GM18519 (cell line): ENCODE measurements around the gene MSMP.

Experiments used
- ATAC-seq: cut with Tn5 transposase; IDR thresholded peaks from one replicate; pipeline ENCODE4 v1.9.1; 2021; ENCODE audit warnings: mild to moderate bottlenecking, moderate library complexity; ENCODE audit not compliant: unreplicated experiment, low FRiP score

The MSMP gene, protein sequence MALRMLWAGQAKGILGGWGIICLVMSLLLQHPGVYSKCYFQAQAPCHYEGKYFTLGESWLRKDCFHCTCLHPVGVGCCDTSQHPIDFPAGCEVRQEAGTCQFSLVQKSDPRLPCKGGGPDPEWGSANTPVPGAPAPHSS

DNA sequence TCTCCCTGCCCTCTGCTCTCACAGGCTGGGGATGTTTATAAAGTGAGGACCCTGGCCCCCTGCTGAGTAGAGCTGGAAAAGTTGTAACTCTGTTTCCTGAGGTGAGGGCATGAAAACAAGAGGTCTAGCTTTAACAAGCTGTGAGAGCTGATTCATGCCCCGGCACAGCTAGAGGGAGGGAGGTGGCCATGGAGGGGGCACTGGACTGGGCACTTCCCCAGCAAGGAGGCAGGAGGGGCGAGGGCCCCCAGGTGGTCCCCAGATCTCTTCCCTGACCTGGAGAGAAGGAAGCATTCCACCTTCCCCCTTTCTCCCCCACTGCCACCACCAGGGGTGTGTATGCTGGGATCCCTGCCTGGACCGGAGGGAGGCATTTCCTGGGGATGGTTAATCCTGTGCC is at the start of gene MSMP:
Gene MSMP, minus strand, starts transcription at position 13 of the 400 bp plus-strand sequence. CDS start 147 bp downstream, outside the sequence.
- no peak for ATAC-seq

DNA sequence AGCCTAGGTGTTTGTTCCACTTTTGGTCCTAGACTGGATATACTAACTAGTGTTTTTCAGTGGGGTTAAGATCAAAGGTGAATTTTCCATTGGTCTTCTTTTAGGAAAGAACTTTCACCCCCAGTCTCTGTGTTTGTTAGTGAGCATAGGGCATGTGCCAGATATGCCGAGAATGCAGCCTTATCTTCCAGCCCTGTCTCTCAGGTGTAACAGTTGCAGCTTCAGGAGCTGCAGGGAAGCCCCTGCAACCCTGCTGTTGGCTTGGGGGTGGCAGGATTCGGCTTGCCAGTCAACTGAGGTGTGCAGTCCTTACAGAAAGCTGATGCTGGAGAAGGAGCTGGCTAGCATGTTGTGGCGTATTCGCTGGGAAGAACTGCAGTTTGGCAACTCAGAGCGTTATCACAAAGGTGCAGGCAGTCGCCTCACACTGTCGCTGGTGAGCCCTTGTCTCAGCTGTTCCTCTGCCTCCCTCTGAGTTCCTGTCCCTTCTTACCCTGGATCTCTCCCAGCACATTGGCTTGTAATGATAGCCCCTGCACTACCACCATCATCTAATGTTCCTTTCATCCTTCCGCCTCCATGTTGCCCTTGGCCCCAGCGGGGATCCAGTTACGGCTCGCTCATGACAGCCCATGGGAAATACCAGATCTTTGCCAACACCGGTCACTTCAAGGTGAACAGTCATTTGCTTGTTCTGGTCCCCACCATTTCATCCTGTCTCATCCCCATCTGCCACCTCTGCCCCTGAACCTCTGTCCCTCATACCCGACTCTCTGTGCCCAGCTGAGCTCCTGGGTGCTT is 47.5 kb upstream of the MSMP start:
- ATAC-seq, result no peak

DNA sequence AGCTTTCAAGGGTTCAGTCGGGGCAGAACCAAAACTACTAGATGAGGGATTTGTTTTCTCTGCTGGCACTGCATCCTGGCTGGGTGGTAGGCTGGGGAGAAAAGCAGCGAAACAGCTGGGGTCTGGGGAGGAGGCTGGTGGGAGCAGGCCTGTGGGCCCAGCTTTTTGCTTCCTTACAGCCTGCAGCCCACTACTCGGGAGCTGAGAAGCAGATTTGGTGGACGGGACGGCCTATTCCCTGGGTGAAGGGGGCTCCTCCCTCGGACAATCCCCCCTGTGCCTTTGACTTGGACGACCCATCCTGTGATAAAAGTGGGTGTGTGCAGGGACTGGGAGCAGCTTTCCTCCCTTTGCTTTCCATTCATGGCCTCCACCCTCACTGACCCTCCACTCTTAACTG is 46.5 kb upstream of the MSMP start:
- ATAC-seq, result no peak

DNA sequence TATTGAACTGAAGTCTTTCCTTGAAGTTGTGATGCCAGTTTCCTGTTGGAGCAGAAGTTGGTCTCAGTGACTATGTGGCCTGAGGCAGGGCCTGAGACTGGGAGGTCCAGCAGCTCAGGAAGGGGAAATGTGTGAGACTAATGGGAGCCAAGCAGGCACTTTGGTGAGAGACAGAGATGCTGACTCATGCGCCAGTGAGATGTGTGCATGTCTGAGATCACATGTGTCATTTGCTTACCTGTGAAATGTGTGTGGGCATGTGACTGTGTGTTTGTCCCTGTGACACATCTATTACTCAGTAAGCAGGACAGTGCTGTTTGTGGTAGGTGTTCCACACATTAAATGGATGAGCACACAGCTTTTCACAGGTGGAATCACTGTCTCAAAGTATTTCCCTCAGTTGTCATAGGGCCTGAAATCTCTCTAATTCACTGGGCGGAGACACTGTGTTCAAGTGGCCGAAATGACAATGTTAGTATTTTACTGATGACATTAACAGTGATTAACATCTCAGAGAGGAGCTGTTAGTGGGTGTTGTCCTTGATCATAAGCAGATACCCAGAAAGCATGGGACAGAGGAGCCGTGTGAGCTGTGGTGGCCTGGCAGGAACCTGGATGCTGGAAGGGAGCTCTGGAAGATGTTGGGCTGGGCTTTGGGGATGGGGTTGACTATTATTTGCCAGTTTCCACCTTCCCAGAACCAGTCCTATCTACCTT is 44.7 kb upstream of the MSMP start:
- no peak for ATAC-seq

DNA sequence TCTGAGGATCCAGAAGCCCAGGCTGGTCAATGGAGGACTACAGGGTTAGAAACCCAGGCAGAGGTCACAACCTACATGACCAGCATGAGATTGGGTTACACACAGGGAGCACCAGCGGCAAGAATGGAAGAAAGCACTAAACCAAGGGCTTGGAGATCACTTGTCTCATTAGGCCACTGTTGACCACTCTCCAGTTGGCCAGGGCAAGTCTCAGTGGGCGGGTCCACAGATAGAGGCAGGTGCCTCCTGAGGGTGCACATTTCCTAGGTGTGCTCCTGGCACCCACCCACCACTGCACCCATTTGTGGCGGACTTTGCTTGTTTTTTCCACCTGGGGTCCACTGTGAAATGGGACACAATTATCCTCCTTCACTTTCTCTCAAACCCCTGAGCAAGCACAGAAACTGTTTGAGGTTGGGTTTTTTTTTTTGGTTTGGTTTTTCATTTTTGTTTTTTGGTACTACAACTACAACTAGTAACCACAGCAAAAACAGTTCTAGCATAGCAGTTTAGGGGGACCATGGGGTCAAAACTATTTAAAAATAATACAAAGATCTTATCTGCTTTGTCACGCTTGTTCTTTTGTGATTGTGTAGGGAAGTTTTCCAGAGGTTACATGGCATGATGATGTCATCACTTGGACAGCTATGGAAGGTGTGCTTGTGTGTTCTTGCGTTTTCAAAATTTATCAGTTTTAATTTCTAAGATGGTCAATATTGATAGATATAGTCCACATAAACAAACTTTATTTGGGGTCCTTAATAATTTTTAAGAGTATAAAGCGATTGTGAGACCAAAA is 43.4 kb upstream of the MSMP start:
- ATAC-seq, result no peak

- no peak for ATAC-seq
These were observed 41.6 kb upstream of the MSMP start for GRCh38 chr9:35795695-35796094.

- ATAC-seq, result no peak
These were observed 39.4 kb upstream of the MSMP start for GRCh38 chr9:35793461-35793860.

GRCh38 chr9:35792826-35793225 is 38.8 kb upstream of the MSMP start:
- no peak for ATAC-seq

DNA sequence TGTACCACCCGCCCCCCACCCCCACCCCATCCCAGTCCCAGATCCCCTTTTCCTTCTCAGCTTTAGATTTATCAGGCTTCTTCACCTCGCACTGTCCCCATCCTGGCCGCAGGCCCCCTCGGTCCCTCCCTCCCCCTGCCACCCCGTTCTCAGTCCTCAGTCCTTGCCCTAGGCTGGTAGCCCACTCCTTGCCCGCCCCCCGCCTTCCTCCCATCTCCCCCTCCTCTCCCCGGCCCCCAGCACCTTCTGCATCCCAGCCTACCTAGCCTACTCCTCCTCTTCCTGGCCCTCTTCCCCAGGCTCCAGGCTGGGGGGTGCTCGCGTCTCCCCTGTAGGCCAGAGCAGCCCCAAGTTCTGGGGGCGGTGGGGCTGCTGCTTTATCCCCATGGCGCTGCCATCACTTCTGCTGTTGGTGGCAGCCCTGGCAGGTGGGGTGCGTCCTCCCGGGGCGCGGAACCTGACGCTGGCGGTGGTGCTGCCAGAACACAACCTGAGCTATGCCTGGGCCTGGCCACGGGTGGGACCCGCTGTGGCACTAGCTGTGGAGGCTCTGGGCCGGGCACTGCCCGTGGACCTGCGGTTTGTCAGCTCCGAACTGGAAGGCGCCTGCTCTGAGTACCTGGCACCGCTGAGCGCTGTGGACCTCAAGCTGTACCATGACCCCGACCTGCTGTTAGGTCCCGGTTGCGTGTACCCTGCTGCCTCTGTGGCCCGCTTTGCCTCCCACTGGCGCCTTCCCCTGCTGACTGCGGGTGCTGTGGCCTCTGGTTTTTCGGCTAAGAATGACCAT is 38.1 kb upstream of the MSMP start:
- ATAC-seq, result no peak

DNA sequence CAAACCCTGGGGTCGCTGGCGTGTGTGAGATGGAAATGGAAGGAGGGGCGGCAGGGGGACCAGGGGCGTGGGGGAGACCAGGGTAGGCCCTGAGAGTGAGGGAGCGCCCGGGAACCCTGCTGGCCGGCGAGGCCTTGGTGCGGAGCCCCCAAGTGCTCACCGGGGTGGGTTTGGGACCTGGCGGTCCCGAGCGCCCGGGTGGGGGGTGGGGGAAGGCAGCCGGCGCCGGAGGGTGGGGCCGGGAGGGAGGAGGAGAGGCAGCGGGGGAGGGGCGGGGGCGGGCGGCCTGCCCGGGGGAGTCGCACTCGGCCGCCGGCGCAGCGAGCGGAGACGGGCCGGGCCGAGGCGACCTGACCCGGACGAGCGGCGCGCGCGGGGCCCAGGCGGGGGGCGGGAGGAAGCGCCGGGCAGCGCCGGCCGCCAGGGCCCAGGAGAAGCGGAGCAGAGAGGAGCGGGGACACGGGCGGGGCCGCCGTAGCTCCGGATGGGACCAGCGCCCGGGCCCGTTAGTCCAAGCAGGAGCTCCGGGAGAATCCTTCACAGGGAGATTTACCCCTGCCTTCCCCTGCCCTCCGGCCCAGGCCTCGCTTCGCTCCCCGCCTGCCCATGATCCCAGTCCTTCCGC is 37.3 kb upstream of the MSMP start, which contains the start of gene NPR2:
Gene NPR2, plus strand, starts transcription at position 295 of the 625 bp plus-strand sequence. CDS start 818 bp downstream, outside the sequence.
- no peak for ATAC-seq

DNA sequence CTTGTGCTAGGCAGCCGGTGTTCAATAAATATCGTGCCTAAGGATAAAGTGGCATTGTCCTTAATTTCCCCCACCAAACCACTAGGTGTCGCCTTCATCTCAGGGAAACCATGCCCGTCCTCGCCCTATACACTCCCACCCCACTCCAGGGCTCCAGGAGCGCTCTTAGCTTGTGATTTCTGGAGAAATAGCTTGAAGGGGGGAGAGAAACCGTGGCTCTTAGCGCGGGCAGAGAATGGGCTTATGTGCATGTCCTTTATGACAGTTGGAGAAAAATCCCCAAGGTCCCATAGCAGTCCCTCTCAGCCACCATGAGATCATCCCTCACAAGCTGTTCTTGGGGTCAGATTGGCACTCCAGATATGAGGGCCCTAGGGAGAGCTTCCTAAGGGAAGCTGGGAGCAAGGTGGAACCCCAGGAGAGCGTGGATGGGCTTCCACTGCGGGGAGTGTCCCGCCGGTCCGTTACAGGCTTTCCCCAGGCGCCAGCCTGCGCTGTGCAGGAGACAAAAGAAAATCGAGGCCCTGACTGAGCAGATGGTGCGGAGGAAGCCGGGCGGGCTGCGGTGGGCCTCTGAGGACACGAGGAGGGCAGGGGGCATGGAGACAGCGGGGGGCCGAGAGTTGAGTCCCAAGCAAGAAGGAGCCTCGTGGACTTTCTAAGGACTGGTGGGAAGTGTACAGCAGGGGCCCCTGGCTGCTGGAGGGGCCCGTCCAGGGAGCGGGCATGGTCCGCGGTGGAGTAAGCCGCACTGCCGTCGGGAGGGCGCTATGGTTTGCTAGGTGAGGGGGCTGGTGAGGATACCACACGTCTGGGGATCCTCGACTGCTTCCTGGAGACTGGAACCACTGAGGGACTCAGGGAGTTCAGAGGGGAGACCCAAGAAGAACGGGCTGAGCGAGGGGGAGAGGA is 36.6 kb upstream of the MSMP start:
- ATAC-seq, result no peak

DNA sequence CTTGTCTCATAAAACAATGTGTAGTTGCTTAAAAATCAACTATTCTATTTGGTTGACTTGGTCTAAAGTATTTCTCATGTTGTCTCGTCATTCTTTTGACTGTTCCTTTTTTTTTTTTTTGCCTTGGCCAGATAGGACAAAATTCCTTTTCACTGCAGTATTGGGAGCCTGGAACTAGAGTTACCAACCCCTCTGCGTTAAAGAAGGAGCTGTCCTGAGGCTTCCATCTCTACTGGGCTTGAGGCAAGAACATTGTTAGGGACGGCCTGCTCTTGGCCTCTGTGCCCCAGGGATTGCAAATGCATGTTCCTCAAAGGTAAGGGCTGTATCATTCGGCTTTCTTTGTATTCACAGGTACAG is 35.9 kb upstream of the MSMP start:
- no peak for ATAC-seq

- ATAC-seq, result no peak
These were observed 35.5 kb upstream of the MSMP start for GRCh38 chr9:35789541-35789940.

GRCh38 chr9:35783418-35783817 is 29.3 kb upstream of the MSMP start:
- ATAC-seq, result no peak

GRCh38 chr9:35781066-35781465 is 27.0 kb upstream of the MSMP start:
- ATAC-seq, result no peak

DNA sequence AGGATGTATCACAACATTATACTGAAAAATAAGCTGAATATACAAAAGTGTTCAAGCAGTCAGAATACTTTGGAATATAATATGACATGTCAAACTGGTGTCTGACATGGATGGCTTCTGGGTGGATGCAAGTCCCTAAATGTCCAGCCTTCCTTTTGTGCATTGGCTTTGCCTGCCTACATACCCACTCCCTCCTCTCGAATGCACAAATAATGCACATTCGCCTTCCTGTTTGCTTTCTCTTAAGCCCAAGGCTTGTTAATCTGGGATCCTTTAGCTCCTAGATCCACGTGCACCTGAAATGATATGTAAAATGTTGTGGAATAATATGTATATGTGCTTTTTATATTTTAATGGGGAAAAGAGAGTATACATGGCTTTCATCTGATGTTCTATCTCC is 24.4 kb upstream of the MSMP start:
- no peak for ATAC-seq

DNA sequence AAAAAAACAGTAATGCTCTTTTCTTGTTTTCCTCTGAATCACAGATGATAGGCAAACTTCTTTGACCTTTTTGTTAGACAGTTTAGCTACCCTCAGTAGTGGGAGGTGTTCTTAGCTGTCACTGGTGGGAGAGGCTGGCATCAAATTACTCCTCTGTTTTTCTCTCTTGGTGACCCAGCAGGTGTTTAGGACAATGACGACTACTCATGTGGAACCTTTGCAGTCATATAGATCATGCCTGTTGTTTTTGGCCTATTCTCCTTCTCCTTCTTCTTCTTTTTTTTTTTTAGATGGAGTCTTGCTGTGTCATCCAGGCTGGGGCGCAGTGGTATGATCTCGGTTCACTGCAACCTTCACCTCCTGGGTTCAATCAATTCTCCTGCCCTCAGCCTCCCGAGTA is 21.9 kb upstream of the MSMP start:
- ATAC-seq, result no peak

DNA sequence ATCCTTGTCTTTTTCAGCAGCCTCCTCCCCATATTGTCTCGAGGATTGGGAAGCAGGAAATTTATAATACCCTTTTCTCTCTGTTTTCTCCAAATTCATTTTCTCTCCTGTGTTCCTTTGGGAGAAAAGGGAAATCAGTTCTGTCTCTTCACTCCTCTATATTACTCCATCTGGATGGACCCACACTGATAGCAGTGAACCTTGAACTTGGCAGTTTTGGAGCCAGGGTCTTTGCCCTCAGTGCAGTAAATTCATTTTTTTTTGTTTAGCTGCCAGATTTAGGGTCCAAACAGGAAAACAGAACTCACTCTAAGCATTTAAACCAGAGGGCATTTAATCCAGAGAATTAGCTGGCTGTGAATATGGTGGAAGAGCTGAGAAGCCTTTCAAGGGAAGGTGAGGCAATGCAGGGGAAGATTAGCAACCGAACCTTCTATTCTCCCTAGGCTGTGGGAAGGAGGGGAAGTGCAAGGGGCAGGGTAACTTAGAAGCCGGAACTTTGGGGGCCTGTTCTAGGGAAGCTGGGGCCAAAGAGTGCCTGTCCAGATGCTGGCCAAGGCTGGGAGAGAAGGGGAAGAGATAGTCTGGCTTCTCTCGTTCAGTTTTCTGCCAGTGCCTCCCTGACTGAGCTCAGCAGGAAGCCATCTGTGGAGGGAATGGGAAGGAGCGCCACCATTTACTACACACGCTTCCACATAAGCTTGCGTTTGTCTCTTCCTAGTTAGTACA is 21.0 kb upstream of the MSMP start:
- no peak for ATAC-seq
